ENCODE results near the gene ZNF107. TPM values are rescaled to one million over a fixed set of nuclear protein-coding genes. Genes with fewer than 3 reads are reported as not detected.
A peak's percentile ranks its signal among the peaks of the same experiment; 100 is the strongest.

Gene ZNF107
- total and polyA plus RNA-seq, 2 of the 8 experiments (the other 6 are each of a cell fraction or from before 2014, with no cell fraction given), result 3.4 to 31.0 TPM

DNA sequence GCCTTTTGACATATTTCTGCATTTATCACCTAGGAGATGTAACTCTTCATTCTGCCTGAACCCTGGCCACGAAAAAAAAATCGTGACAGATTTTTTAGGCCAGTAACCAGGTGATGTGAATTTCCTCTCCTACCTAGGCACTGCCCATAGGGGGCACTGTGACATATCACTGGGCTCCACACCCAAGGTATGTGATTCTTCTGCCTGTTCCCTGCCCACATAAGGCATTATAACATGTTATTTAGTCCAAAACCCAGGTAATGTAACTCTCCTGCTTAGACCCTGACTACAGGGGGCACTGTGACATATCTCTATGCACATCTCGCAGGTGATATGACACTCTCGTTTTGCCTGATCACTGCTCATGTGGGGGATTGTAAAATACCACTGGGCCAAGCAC, 29.5 kb upstream of the ZNF107 start:
- H2BK120ac ChIP-seq (replicated peaks; ENCODE audit: low read depth, low read length), result no peak overlapping the region
- H2BK15ac ChIP-seq (ENCODE audit: low read length), result no peak overlapping the region
- no peak overlapping the region for H4K8ac ChIP-seq (ENCODE audit: extremely low read depth, insufficient read depth, low read length)
- ChIA-PET POLR2A (ENCODE audit: partially characterized antibody) (no interaction called here), CTCF (ENCODE audit: partially characterized antibody) (no interaction called here)
- H3K9me3 ChIP-seq (ENCODE audit: insufficient read depth in 2 of 2, low read depth in 1 of 2, low read length in 1 of 2), result peaks cover 87 to 97% of the 10 kb centered on the region in 2 experiments
- no peak overlapping the region for H2BK20ac ChIP-seq (ENCODE audit: low read length)
- no peaks in the 10 kb centered on the region; a peak in 2 of 8 replicates for H3K36me3 ChIP-seq (ENCODE audit: control insufficient read depth in 2 of 4, insufficient read depth in 4 of 4, low read length in 3 of 4)
- no peaks in the 10 kb centered on the region for H4K20me1 ChIP-seq (replicated peaks in 1 of 2; ENCODE audit: control insufficient read depth in 1 of 2, insufficient read depth in 2 of 2, low read length in 2 of 2)
- no peaks in the 10 kb centered on the region for H3K27me3 ChIP-seq (replicated peaks in 1 of 4; ENCODE audit: control insufficient read depth in 3 of 4, extremely low read depth in 1 of 4, insufficient read depth in 3 of 4, low read length in 3 of 4)
- no peak overlapping the region for H3K14ac ChIP-seq (ENCODE audit: insufficient read length)
- H2AK5ac ChIP-seq (ENCODE audit: low read depth, low read length), result no peak overlapping the region
- H3K79me2 ChIP-seq (ENCODE audit: control insufficient read depth in 1 of 2, insufficient read depth in 2 of 2, low read length in 2 of 2), result no peaks in the 10 kb centered on the region
- no peaks in the 10 kb centered on the region for H3K4me1 ChIP-seq (replicated peaks in 1 of 4; ENCODE audit: control insufficient read depth in 3 of 4, insufficient read depth in 4 of 4, low read length in 3 of 4)
- no peak for DNase-seq (ENCODE audit: low read depth in 1 of 2, low spot score in 2 of 2)
- H4K5ac ChIP-seq (ENCODE audit: insufficient read length, low read depth, low read length), result no peak overlapping the region
- no peak overlapping the region for H3K9ac ChIP-seq (replicated peaks in 1 of 4; ENCODE audit: extremely low read depth in 1 of 4, low read depth in 3 of 4, low read length in 3 of 4)
- FAIRE-seq, result no peak
- no peak overlapping the region for H3K4me2 ChIP-seq (ENCODE audit: insufficient read depth in 1 of 2, low read depth in 2 of 2, low read length in 2 of 2)
- 84% methylated on average over 4 of the region's 4 CpGs; no CpG with 5 or more reads in 1 of the 2 experiments for WGBS, 2 experiments (ENCODE audit: extremely low coverage in 1 of 2, insufficient coverage in 1 of 2, insufficient read length in 1 of 2, insufficient replicate concordance in 2 of 2, low coverage in 1 of 2, low lambda C conversion rate in 2 of 2, missing lambda C conversion rate in 1 of 2)
- H3K79me1 ChIP-seq (ENCODE audit: low read depth, low read length), result no peaks in the 10 kb centered on the region
- no peak overlapping the region for H2BK12ac ChIP-seq (ENCODE audit: low read depth, low read length)
- no peak overlapping the region for H2BK5ac ChIP-seq (ENCODE audit: low read depth, low read length)
- H3K4me3 ChIP-seq (ENCODE audit: extremely low read depth in 1 of 4, insufficient read depth in 2 of 4, low read depth in 3 of 4, low read length in 4 of 4), result no peak overlapping the region
- no peak overlapping the region for H4K91ac ChIP-seq (replicated peaks; ENCODE audit: insufficient read length, low read length)
- TF ChIP-seq KDM1A (IDR thresholded peaks at IDR 0.05; ENCODE audit: borderline replicate concordance, low read length), result no peak
- TF ChIP-seq CEBPB (IDR thresholded peaks at IDR 0.05; ENCODE audit: low read depth, low read length), result no peak
- TF ChIP-seq TAF7 (optimal IDR thresholded peaks at IDR 0.05; ENCODE audit: borderline replicate concordance, low read depth, low read length), result no peak
- TF ChIP-seq BCL11A (IDR thresholded peaks at IDR 0.05; ENCODE audit: low read depth in 2 of 2, low read length in 2 of 2), result no peak
- TF ChIP-seq RAD21 (IDR thresholded peaks at IDR 0.05 in 1 of 2, conservative IDR thresholded peaks at IDR 0.05 in 1 of 2; ENCODE audit: low read depth in 2 of 2, low read length in 2 of 2), result peak in 1 of 2 experiments; percentile 1; a peak in 1 of 4 replicates
- TF ChIP-seq, protein P1, sequence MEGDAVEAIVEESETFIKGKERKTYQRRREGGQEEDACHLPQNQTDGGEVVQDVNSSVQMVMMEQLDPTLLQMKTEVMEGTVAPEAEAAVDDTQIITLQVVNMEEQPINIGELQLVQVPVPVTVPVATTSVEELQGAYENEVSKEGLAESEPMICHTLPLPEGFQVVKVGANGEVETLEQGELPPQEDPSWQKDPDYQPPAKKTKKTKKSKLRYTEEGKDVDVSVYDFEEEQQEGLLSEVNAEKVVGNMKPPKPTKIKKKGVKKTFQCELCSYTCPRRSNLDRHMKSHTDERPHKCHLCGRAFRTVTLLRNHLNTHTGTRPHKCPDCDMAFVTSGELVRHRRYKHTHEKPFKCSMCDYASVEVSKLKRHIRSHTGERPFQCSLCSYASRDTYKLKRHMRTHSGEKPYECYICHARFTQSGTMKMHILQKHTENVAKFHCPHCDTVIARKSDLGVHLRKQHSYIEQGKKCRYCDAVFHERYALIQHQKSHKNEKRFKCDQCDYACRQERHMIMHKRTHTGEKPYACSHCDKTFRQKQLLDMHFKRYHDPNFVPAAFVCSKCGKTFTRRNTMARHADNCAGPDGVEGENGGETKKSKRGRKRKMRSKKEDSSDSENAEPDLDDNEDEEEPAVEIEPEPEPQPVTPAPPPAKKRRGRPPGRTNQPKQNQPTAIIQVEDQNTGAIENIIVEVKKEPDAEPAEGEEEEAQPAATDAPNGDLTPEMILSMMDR (IDR thresholded peaks at IDR 0.05; ENCODE audit: control extremely low read depth in 1 of 3, insufficient read depth in 1 of 3, low read depth in 1 of 3, low read length in 3 of 3), result peak in 1 of 3 experiments; percentile 17; a peak in 1 of 4 replicates
- H3K23ac ChIP-seq (ENCODE audit: insufficient read length), result no peak overlapping the region
- no peak overlapping the region for H3K4ac ChIP-seq (replicated peaks; ENCODE audit: insufficient read length, low read depth, low read length)
- H3K23me2 ChIP-seq (ENCODE audit: low read depth, low read length), result no peaks in the 10 kb centered on the region
- no peak overlapping the region for H3K56ac ChIP-seq (replicated peaks; ENCODE audit: insufficient read length, low read depth, low read length)
- no peak overlapping the region for H3K18ac ChIP-seq (ENCODE audit: extremely low read depth, low read length)
- H3K27ac ChIP-seq (ENCODE audit: low read depth, low read length), result no peak overlapping the region
- no peak overlapping the region for H2AFZ ChIP-seq (ENCODE audit: low read length)
